Astrocyte (in vitro differentiated cells and primary cell): ENCODE measurements around the gene RAB17.

ENCODE experiments used
- CTCF ChIP-seq: IDR thresholded peaks from 2 replicates; pipeline ENCODE4 v1.5.1; 2011; ENCODE audit warnings: low read depth, mild to moderate bottlenecking, inconsistent platforms, low read length, moderate library complexity; ENCODE audit not compliant: insufficient read depth
- EZH2 ChIP-seq: IDR thresholded peaks from 2 replicates; pipeline ENCODE4 v1.6.1; 2012; ENCODE audit warnings: mild to moderate bottlenecking, low read length, inconsistent platforms; ENCODE audit not compliant: insufficient read depth

DNA sequence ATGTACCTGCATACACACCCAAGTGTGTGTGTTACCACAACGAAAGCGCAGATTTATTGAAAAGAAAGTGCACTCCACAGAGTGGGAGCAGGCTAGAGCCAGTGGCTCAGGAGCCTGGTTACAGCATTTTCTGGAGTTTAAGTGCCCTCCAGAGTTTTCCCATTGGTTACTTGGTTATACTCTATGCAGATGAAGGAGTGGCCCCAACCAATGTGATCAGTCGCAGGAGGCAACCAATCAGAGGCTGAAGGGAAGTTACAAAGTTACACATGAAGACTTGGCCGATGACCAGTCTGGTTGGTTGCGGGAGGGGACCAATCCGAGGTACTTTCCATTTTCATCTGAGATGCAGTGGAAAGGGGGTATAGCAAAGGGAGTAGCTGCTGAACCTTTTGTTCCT, 37.6 kb downstream of the RAB17 start:
- TF ChIP-seq CTCF (no peak), EZH2 (no peak)
